Dendritic cell treated with granulocyte-macrophage colony-stimulating factor and Interleukin-4, amounts not matched to agents 40 ng/mL and 50 ng/mL, for 4 days (primary cell): Measurements from ENCODE around the gene RXRA.

Experiments used
- H3K27ac Mint-ChIP-seq: one replicate; pipeline ENCODE4 v1.8.0; 2022; ENCODE audit warnings: mild to moderate bottlenecking, mixed read lengths
- H3K27me3 Mint-ChIP-seq: one replicate; pipeline ENCODE4 v1.8.0; 2022; ENCODE audit warnings: mild to moderate bottlenecking, mixed read lengths
- H3K36me3 Mint-ChIP-seq: one replicate; pipeline ENCODE4 v1.8.0; 2022; ENCODE audit warnings: low read depth, mixed read lengths
- H3K4me1 Mint-ChIP-seq: one replicate; pipeline ENCODE4 v1.8.0; 2022; ENCODE audit warnings: low read depth, mixed read lengths
- H3K4me3 Mint-ChIP-seq: one replicate; pipeline ENCODE4 v1.8.0; 2022; ENCODE audit warnings: mild to moderate bottlenecking, moderate library complexity, mixed read lengths
- H3K9me3 Mint-ChIP-seq: one replicate; pipeline ENCODE4 v1.8.0; 2022; ENCODE audit warnings: mixed read lengths
- intact Hi-C: fragments of 100-400 bp; cut with micrococcal nuclease; formaldehyde crosslinking; loops from one replicate; pipeline ENCODE4 v1.15.0; 2022

RXRA gene

GRCh38 chr9:134484479-134484878, 158.2 kb downstream of the RXRA start:
- H3K4me3 Mint-ChIP-seq, result no peak overlapping the region
- H3K4me1 Mint-ChIP-seq, result no peaks in the 10 kb centered on the region
- H3K27ac Mint-ChIP-seq, result no peak overlapping the region
- intact Hi-C loops, result no loop called here
- H3K36me3 Mint-ChIP-seq, result no peaks in the 10 kb centered on the region
- H3K9me3 Mint-ChIP-seq, result no peaks in the 10 kb centered on the region
- peaks cover 10% of the 10 kb centered on the region for H3K27me3 Mint-ChIP-seq

- H3K4me3 Mint-ChIP-seq, result no peak overlapping the region
- intact Hi-C loops, result no loop called here
- no peak overlapping the region for H3K27ac Mint-ChIP-seq
- no peaks in the 10 kb centered on the region for H3K9me3 Mint-ChIP-seq
- H3K27me3 Mint-ChIP-seq, result peaks cover 12% of the 10 kb centered on the region
- no peaks in the 10 kb centered on the region for H3K4me1 Mint-ChIP-seq
- H3K36me3 Mint-ChIP-seq, result no peaks in the 10 kb centered on the region
Measured at GRCh38 chr9:134485653-134486052, 159.4 kb downstream of the RXRA start.

GRCh38 chr9:134486143-134486591, 159.9 kb downstream of the RXRA start:
- Mint-ChIP-seq H3K27me3 (peaks cover 13% of the 10 kb centered on the region), H3K4me1 (no peaks in the 10 kb centered on the region), H3K4me3 (no peak overlapping the region), H3K27ac (no peak overlapping the region), H3K9me3 (no peaks in the 10 kb centered on the region), H3K36me3 (no peaks in the 10 kb centered on the region)
- intact Hi-C loops, result no loop called here

GRCh38 chr9:134486596-134486995, 160.3 kb downstream of the RXRA start:
- Mint-ChIP-seq H3K4me1 (no peaks in the 10 kb centered on the region), H3K27ac (no peak overlapping the region), H3K36me3 (no peaks in the 10 kb centered on the region), H3K9me3 (no peaks in the 10 kb centered on the region), H3K4me3 (no peak overlapping the region), H3K27me3 (peaks cover 18% of the 10 kb centered on the region)
- intact Hi-C loops, result no loop called here
